ENCODE measurements around the gene SYNGR3. TPM values are rescaled to one million over a fixed set of nuclear protein-coding genes. Genes with fewer than 3 reads are reported as not detected.

Gene SYNGR3
- total RNA-seq, 1 experiment from 2014 or later: 4.3 TPM

- H3K27ac ChIP-seq: peak overlapping the region; percentile 95
- intact Hi-C loops (cut with micrococcal nuclease; ENCODE audit: unreplicated experiment): loop anchor here (10.0 kb wide), 1 partner anchor 562 kb away; no protein-coding TSS in a partner anchor
- peaks cover 9% of the 10 kb centered on the region for H3K79me2 ChIP-seq (ENCODE audit: low read depth)
- CTCF ChIA-PET: no interaction called here
- H3K4me2 ChIP-seq: peak overlapping the region; percentile 71
- DNase-seq: peak in 1 of 2 experiments; percentile 65
- H3K9me3 ChIP-seq (ENCODE audit: insufficient read depth, low read depth): no peaks in the 10 kb centered on the region
- H3K4me3 ChIP-seq: no peak overlapping the region
- H4K20me1 ChIP-seq (ENCODE audit: insufficient read depth): no peaks in the 10 kb centered on the region
- H2AFZ ChIP-seq: no peak overlapping the region
- TF ChIP-seq CTCF (conservative IDR thresholded peaks at IDR 0.05): no peak
- no peak for TF ChIP-seq EZH2 (IDR thresholded peaks at IDR 0.05; ENCODE audit: low read depth)
- H3F3A ChIP-seq (ENCODE audit: insufficient read depth, low read depth): peaks cover 38% of the 10 kb centered on the region
- peaks cover 53% of the 10 kb centered on the region for H3K4me1 ChIP-seq (replicated peaks; ENCODE audit: insufficient read depth)
- no peaks in the 10 kb centered on the region for H3K27me3 ChIP-seq (ENCODE audit: insufficient read depth, low read depth)
- H3K36me3 ChIP-seq (ENCODE audit: low read depth): no peaks in the 10 kb centered on the region
- no peaks in the 10 kb centered on the region for H3K9me2 ChIP-seq (ENCODE audit: insufficient read depth)
- POLR2A ChIA-PET (ENCODE audit: unreplicated experiment): interaction anchor here (0.5 to 0.6 kb wide), 2 partner anchors 71 to 1678 kb away, joined by 3 to 8 read pairs; no protein-coding TSS in a partner anchor
- no TSS peak for BruUV-seq (replicated peaks)
Measured at GRCh38 chr16:2042171-2042985, 52.6 kb downstream of the SYNGR3 start.

DNA sequence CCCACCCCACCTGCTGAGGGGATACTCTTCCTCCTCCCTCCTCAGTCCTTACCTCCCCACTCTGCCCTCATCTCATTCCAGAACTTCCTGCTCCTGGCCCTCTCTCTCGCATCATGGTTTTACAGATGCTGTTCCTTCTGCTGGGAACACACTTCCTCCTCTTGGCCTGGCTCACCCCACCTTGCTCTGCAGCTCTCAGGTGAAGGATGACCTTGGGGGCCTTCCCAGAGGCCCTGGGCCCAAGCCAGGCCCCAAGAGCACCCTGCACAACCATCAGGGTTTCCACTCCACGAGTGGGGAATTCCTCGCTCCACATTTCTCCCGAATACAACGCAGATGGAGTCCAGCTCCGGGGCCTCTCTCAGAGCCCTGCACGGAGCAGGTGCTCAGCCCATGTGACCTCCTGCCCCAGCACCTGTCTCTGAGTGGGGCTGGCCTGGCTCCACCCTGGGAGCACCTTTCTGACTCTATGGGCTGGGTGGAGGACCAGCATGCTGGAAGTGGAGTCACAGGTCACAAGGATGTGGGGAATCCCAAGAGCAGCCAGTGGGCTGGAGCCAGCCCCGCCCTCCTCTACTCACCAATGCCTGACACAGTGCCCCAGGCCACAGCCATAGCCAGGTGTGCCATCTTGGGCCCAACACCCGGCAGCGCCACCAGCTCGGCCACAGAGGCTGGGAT is 53.4 kb downstream of the SYNGR3 start:
- TF ChIP-seq EZH2 (IDR thresholded peaks at IDR 0.05; ENCODE audit: low read depth) (no peak), CTCF (conservative IDR thresholded peaks at IDR 0.05) (no peak)
- Histone ChIP-seq H3F3A (ENCODE audit: insufficient read depth, low read depth) (peaks cover 38% of the 10 kb centered on the region), H3K4me3 (no peak overlapping the region), H3K27ac (no peak overlapping the region), H2AFZ (no peak overlapping the region), H3K9me3 (ENCODE audit: insufficient read depth, low read depth) (no peaks in the 10 kb centered on the region), H4K20me1 (ENCODE audit: insufficient read depth) (no peaks in the 10 kb centered on the region), H3K27me3 (ENCODE audit: insufficient read depth, low read depth) (no peaks in the 10 kb centered on the region), H3K4me2 (peak overlapping the region; percentile 42; the same call in 1 of the 2 replicates), H3K9me2 (ENCODE audit: insufficient read depth) (no peaks in the 10 kb centered on the region), H3K79me2 (ENCODE audit: low read depth) (peaks cover 10% of the 10 kb centered on the region), H3K4me1 (replicated peaks; ENCODE audit: insufficient read depth) (peaks cover 53% of the 10 kb centered on the region), H3K36me3 (ENCODE audit: low read depth) (no peaks in the 10 kb centered on the region)
- CTCF ChIA-PET: interaction anchor here (0.6 kb wide), 1 partner anchor 97 kb away, joined by 4 read pairs; no protein-coding TSS in a partner anchor
- no TSS peak for BruUV-seq (replicated peaks)
- intact Hi-C loops (cut with micrococcal nuclease; ENCODE audit: unreplicated experiment): loop anchor here (1.0 to 10.0 kb wide), 3 partner anchors 8 to 562 kb away; no protein-coding TSS in a partner anchor
- peak in 1 of 2 experiments; percentile 79 for DNase-seq
- POLR2A ChIA-PET (ENCODE audit: unreplicated experiment): interaction anchor here (0.5 to 0.6 kb wide), 2 partner anchors 35 to 64 kb away, joined by 3 read pairs; no protein-coding TSS in a partner anchor

Other genes starting within 250 kb of the SYNGR3 start
- gene NME3, start 218.4 kb upstream of the SYNGR3 start, total RNA-seq (2021): 49.0 and 87.8 TPM in 2 replicates
- gene EME2, start 217.2 kb upstream of the SYNGR3 start, total RNA-seq (2021): 24.2 and 32.4 TPM in 2 replicates
- gene MRPS34, start 216.8 kb upstream of the SYNGR3 start, total RNA-seq (2021): 201 and 247 TPM in 2 replicates
- 58.2 and 86.6 TPM in 2 replicates for gene SPSB3, start 207.4 kb upstream of the SYNGR3 start, total RNA-seq (2021)
- gene NUBP2, start 207.0 kb upstream of the SYNGR3 start, total RNA-seq (2021): 80.0 and 103 TPM in 2 replicates
- gene IGFALS, start 196.3 kb upstream of the SYNGR3 start, total RNA-seq (2021): 0.18 TPM in 1 of 2 replicates, not detected in the other
- 51.8 and 74.5 TPM in 2 replicates for gene HAGH, start 163.1 kb upstream of the SYNGR3 start, total RNA-seq (2021)
- 26.8 and 41.2 TPM in 2 replicates for gene FAHD1, start 162.8 kb upstream of the SYNGR3 start, total RNA-seq (2021)
- not detected in 2 replicates for gene MEIOB, start 117.8 kb upstream of the SYNGR3 start, total RNA-seq (2021)
- gene HS3ST6, start 71.6 kb upstream of the SYNGR3 start, total RNA-seq (2021): not detected in 2 replicates
- gene MSRB1, start 46.8 kb upstream of the SYNGR3 start, total RNA-seq (2021): 49.4 and 54.9 TPM in 2 replicates
- 0.44 TPM in 1 of 2 replicates, not detected in the other for gene RPL3L, start 35.3 kb upstream of the SYNGR3 start, total RNA-seq (2021)
- 181 and 190 TPM in 2 replicates for gene NDUFB10, start 30.4 kb upstream of the SYNGR3 start, total RNA-seq (2021)
- 3,808 and 4,468 TPM in 2 replicates for gene RPS2, start 25.1 kb upstream of the SYNGR3 start, total RNA-seq (2021)
- not detected in 2 replicates for gene RNF151, start 23.1 kb upstream of the SYNGR3 start, total RNA-seq (2021)
- 51.3 and 66.4 TPM in 2 replicates for gene TBL3, start 17.9 kb upstream of the SYNGR3 start, total RNA-seq (2021)
- gene NOXO1, start 8.5 kb upstream of the SYNGR3 start, total RNA-seq (2021): 11.1 and 12.7 TPM in 2 replicates
- gene GFER, start 5.8 kb upstream of the SYNGR3 start, total RNA-seq (2021): 59.7 and 63.8 TPM in 2 replicates
- gene ZNF598, start 19.9 kb downstream of the SYNGR3 start, total RNA-seq (2021): 68.4 and 72.5 TPM in 2 replicates
- 4.0 and 8.1 TPM in 2 replicates for gene NPW, start 29.8 kb downstream of the SYNGR3 start, total RNA-seq (2021)
- gene NHERF2, start 36.9 kb downstream of the SYNGR3 start, total RNA-seq (2021): 104 and 144 TPM in 2 replicates
- 47.3 and 66.6 TPM in 2 replicates for gene NTHL1, start 57.9 kb downstream of the SYNGR3 start, total RNA-seq (2021)
- gene TSC2, start 58.0 kb downstream of the SYNGR3 start, total RNA-seq (2021): 166 and 170 TPM in 2 replicates
- gene PKD1, start 145.9 kb downstream of the SYNGR3 start, total RNA-seq (2021): 91.5 and 105 TPM in 2 replicates
- gene RAB26, start 158.7 kb downstream of the SYNGR3 start, total RNA-seq (2021): 29.5 and 31.3 TPM in 2 replicates
- gene TRAF7, start 165.8 kb downstream of the SYNGR3 start, total RNA-seq (2021): 166 and 199 TPM in 2 replicates
- gene CASKIN1, start 206.6 kb downstream of the SYNGR3 start, total RNA-seq (2021): 2.1 and 3.3 TPM in 2 replicates
- gene MLST8, start 215.5 kb downstream of the SYNGR3 start, total RNA-seq (2021): 66.3 and 74.2 TPM in 2 replicates
- gene BRICD5, start 220.9 kb downstream of the SYNGR3 start, total RNA-seq (2021): 17.1 and 24.6 TPM in 2 replicates
- 20.2 and 23.4 TPM in 2 replicates for gene PGP, start 224.9 kb downstream of the SYNGR3 start, total RNA-seq (2021)
- 38.8 and 41.1 TPM in 2 replicates for gene E4F1, start 233.6 kb downstream of the SYNGR3 start, total RNA-seq (2021)
- 6.0 and 7.3 TPM in 2 replicates for gene DNASE1L2, start 246.5 kb downstream of the SYNGR3 start, total RNA-seq (2021)

Data from PC-9 (cell line).